Measurements from ENCODE around the gene THAP9.
"Not testable (repeated sequence)": the region's sequence is repeated elsewhere in the genome, so short reads cannot be mapped to it uniquely, and the experiment has no call there.

Gene THAP9

DNA sequence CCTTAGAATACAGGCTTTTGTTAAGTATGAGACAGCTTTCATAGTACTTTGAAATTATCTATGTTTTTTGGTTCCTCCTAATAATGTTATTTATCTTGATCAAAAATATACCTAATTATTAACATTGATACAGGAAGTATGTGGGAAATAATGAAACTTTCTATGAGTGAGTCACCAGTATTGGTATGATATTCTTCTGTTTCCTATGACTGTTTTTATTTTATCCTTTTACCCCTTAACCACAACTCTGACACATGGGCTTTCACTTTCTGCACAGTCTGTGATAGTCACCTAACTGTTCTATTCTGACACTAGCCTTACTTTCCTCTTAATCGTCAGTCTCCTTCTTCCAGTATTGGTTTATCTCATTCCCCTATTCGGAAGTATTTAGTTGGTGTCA lies 4.7 kb downstream of the THAP9 start:
- H3K4me3 ChIP-seq (ENCODE audit: low read length) = no peak overlapping the region
- DNase-seq (ENCODE audit: low read depth) = no peak
- no peak for TF ChIP-seq CTCF (conservative IDR thresholded peaks at IDR 0.05; ENCODE audit: low read depth, low read length)

DNA sequence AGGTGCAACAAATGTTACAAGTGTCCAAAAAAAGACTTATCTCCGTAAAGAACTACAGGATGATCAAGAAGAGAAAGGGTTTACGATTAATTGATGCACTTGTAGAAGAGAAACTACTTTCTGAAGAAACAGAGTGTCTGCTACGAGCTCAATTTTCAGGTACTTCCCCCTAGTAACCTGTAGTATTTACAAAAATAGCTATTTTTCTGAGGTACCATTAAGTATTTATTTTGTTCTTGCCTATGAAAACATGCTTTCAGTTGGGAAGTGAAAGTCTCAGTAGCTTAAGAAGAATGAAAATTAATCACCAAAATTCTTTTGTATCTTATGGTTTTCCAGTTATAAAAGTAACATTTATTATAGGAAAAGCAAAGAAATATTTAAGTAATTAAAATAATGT lies 5.9 kb downstream of the THAP9 start:
- no peak for TF ChIP-seq CTCF (conservative IDR thresholded peaks at IDR 0.05; ENCODE audit: low read depth, low read length)
- H3K4me3 ChIP-seq (ENCODE audit: low read length) = no peak overlapping the region
- DNase-seq (ENCODE audit: low read depth) = no peak

- no peak for TF ChIP-seq CTCF (conservative IDR thresholded peaks at IDR 0.05; ENCODE audit: low read depth, low read length)
- H3K4me3 ChIP-seq (ENCODE audit: low read length) = no peak overlapping the region
- DNase-seq (ENCODE audit: low read depth) = no peak
Observed at GRCh38 chr4:82909326-82909725, 8.8 kb downstream of the THAP9 start.

DNA sequence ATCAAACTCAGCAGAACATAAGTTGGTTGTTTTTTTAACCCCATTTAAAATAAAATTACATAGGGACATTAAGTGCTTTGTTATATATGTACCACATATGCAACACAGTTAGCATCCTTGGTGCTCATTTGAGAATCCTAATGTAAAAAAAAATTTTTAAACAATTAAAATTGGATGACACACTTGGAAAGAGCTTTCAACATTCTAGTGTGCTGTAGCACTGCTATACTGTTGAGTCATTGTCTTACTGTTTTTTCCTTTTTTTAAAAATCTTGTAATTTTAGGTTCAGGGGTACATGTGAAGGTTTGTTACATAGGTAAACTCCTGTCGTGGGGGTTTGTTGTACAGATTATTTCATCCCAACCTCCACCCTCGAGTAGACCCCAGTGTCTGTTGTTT lies 12.8 kb downstream of the THAP9 start:
- no peak overlapping the region for H3K4me3 ChIP-seq (ENCODE audit: low read length)
- TF ChIP-seq CTCF (conservative IDR thresholded peaks at IDR 0.05; ENCODE audit: low read depth, low read length) = no peak
- no peak for DNase-seq (ENCODE audit: low read depth)

DNA sequence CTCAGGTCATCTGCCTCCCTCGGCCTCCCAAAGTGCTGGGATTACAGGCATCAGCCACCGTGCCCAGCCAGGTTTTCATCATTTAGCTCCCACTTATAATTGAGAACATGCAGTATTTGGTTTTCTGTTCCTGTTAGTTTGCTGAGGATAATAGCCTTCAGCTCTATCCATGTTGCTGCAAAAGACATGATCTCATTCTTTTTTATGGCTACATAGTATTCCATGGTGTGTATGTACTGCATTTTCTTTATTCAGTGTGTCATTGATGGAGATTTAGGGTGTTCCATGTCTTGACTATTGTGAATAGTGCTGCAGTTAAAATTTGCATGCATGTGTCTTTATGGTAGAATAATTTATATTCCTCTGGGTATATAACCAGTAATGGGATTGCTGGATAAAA lies 13.4 kb downstream of the THAP9 start:
- DNase-seq (ENCODE audit: low read depth) = not testable (repeated sequence)

DNA sequence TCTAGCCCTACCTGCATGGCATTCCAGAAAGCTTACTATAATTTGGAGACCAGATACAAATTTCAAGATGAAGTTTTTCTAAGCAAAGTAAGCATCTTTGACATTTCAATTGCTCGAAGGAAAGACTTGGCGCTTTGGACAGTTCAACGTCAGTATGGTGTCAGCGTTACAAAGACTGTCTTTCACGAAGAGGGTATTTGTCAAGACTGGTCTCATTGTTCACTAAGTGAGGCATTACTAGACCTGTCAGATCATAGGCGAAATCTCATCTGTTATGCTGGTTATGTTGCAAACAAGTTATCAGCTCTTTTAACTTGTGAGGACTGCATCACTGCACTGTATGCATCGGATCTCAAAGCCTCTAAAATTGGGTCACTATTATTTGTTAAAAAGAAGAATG lies 17.6 kb downstream of the THAP9 start:
- DNase-seq (ENCODE audit: low read depth) = no peak
- no peak overlapping the region for H3K4me3 ChIP-seq (ENCODE audit: low read length)
- no peak for TF ChIP-seq CTCF (conservative IDR thresholded peaks at IDR 0.05; ENCODE audit: low read depth, low read length)

More for the DNA sequence above, 13.4 kb downstream of the THAP9 start:
- H3K4me3 ChIP-seq (ENCODE audit: low read length) = not testable (repeated sequence)

GRCh38 chr4:82919386-82919785 lies 18.9 kb downstream of the THAP9 start:
- no peak for TF ChIP-seq CTCF (conservative IDR thresholded peaks at IDR 0.05; ENCODE audit: low read depth, low read length)
- no peak for DNase-seq (ENCODE audit: low read depth)
- H3K4me3 ChIP-seq (ENCODE audit: low read length) = no peak overlapping the region

DNA sequence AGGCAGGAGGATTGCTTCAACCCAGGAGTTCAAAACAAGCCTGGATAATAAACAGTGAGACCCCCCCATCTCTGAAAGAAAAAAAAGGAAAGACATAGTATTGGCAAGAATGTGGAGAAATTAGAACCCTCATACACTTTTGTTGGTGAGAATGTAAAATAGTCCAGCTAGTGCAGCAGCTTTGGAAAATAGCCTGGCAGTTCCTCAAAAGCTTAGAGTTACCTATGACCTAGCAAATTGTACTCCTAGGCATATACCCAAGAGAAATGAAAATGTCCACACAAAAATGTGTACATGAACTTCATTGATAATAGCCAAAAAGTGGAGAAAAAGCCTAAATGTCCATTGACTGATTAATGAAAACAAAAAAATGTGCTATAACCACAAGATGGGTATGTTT lies 21.3 kb downstream of the THAP9 start:
- DNase-seq (ENCODE audit: low read depth) = no peak
- no peak overlapping the region for H3K4me3 ChIP-seq (ENCODE audit: low read length)
- no peak for TF ChIP-seq CTCF (conservative IDR thresholded peaks at IDR 0.05; ENCODE audit: low read depth, low read length)

All from retinal pigment epithelial cell (primary cell).